Measurements from ENCODE around the gene LRP8. TPM values are rescaled to one million over a fixed set of nuclear protein-coding genes. Genes with fewer than 3 reads are reported as not detected.

The LRP8 gene
- total and polyA plus RNA-seq, 8 donors, result 0.58 to 26.8 (median 2.3) TPM

- Histone ChIP-seq H3K27ac (no peak overlapping the region), H3K9me3 (no peaks in the 10 kb centered on the region), H3K4me3 (no peak overlapping the region), H3K36me3 (peaks cover 0 to 30% (median 1%) of the 10 kb centered on the region in 4 donors), H3K4me1 (no peaks in the 10 kb centered on the region), H3K27me3 (no peaks in the 10 kb centered on the region)
- DNase-seq, result peak in 1 of 2 donors; percentile 40
- TF ChIP-seq EP300 (IDR thresholded peaks at IDR 0.05) (no peak), POLR2A (IDR thresholded peaks at IDR 0.05) (no peak), CTCF (IDR thresholded peaks at IDR 0.05) (no peak), POLR2AphosphoS5 (IDR thresholded peaks at IDR 0.05) (no peak)
- intact Hi-C loops (cut with DNase I; ENCODE audit: low total_unique reads), result no loop called here
Measured at GRCh38 chr1:53266038-53266437, 61.8 kb downstream of the LRP8 start.

- H3K36me3 ChIP-seq, result peaks cover 0 to 34% (median 1%) of the 10 kb centered on the region in 4 donors
- H3K27me3 ChIP-seq, result no peaks in the 10 kb centered on the region
- intact Hi-C loops (cut with DNase I; ENCODE audit: low total_unique reads), result no loop called here
- no peak for DNase-seq
- H3K9me3 ChIP-seq, result no peaks in the 10 kb centered on the region
- TF ChIP-seq POLR2AphosphoS5 (IDR thresholded peaks at IDR 0.05) (no peak), POLR2A (IDR thresholded peaks at IDR 0.05) (no peak), EP300 (IDR thresholded peaks at IDR 0.05) (no peak), CTCF (IDR thresholded peaks at IDR 0.05) (no peak)
- H3K4me3 ChIP-seq, result no peak overlapping the region
- no peaks in the 10 kb centered on the region for H3K4me1 ChIP-seq
- WGBS, 5 donors, result 85 to 98% (median 94%) methylated on average over 4 of the region's 4 CpGs
- H3K27ac ChIP-seq, result no peak overlapping the region
Measured at GRCh38 chr1:53265581-53265980, 62.3 kb downstream of the LRP8 start.

- H3K27ac ChIP-seq, result no peak overlapping the region
- no peak for TF ChIP-seq POLR2AphosphoS5 (IDR thresholded peaks at IDR 0.05)
- TF ChIP-seq CTCF (IDR thresholded peaks at IDR 0.05), result no peak
- TF ChIP-seq POLR2A (IDR thresholded peaks at IDR 0.05), result no peak
- no peak for TF ChIP-seq EP300 (IDR thresholded peaks at IDR 0.05)
- peaks cover 0 to 34% (median 1%) of the 10 kb centered on the region in 4 donors for H3K36me3 ChIP-seq
- DNase-seq, result no peak
- no peaks in the 10 kb centered on the region for H3K4me1 ChIP-seq
- no peak overlapping the region for H3K4me3 ChIP-seq
- no peaks in the 10 kb centered on the region for H3K9me3 ChIP-seq
- WGBS, 5 donors, result 95 to 98% (median 97%) methylated on average over 2 to 11 of the region's 11 CpGs
- no peaks in the 10 kb centered on the region for H3K27me3 ChIP-seq
- intact Hi-C loops (cut with DNase I; ENCODE audit: low total_unique reads), result no loop called here
Measured at GRCh38 chr1:53264048-53264447, 63.8 kb downstream of the LRP8 start.

- peaks cover 0 to 34% (median 1%) of the 10 kb centered on the region in 4 donors for H3K36me3 ChIP-seq
- intact Hi-C loops (cut with DNase I; ENCODE audit: low total_unique reads), result no loop called here
- WGBS, 5 donors, result 92 to 100% (median 96%) methylated on average over 3 of the region's 3 CpGs
Measured at GRCh38 chr1:53262000-53262399, 65.9 kb downstream of the LRP8 start.

More at GRCh38 chr1:53262000-53262399, 65.9 kb downstream of the LRP8 start:
- H3K27ac ChIP-seq, result no peak overlapping the region
- peaks cover 0 to 3% (median under 1%) of the 10 kb centered on the region in 4 donors for H3K4me1 ChIP-seq
- H3K4me3 ChIP-seq, result no peak overlapping the region
- DNase-seq, result no peak
- no peaks in the 10 kb centered on the region for H3K9me3 ChIP-seq
- TF ChIP-seq EP300 (IDR thresholded peaks at IDR 0.05), result no peak
- no peak for TF ChIP-seq CTCF (IDR thresholded peaks at IDR 0.05)
- no peak for TF ChIP-seq POLR2AphosphoS5 (IDR thresholded peaks at IDR 0.05)
- TF ChIP-seq POLR2A (IDR thresholded peaks at IDR 0.05), result no peak
- no peaks in the 10 kb centered on the region for H3K27me3 ChIP-seq

Data from stomach (tissue), 9 donors.